HepG2 (cell line): ENCODE results near the gene FBXL12. TPM values are rescaled to one million over a fixed set of nuclear protein-coding genes. Genes with fewer than 3 reads are reported as not detected.

Source experiments
- BCLAF1 ChIP-seq: fragments of 450-650 bp; IDR thresholded peaks from 2 replicates; pipeline ENCODE4 v1.6.1; 2017; ENCODE audit warnings: mild to moderate bottlenecking
- CREB1 ChIP-seq, 2 experiments: fragments of 450-650 bp in 1 of 2; IDR thresholded peaks; 2 replicates each; pipeline ENCODE4 v1.6.1; 2016 to 2017; ENCODE audit warnings: control low read depth in 1 of 2, mild to moderate bottlenecking in 1 of 2, missing compliant biosample characterization in 1 of 2, missing genetic modification characterization in 1 of 2
- ETV5 ChIP-seq: IDR thresholded peaks from 2 replicates; pipeline ENCODE4 v1.6.1; 2018; ENCODE audit warnings: missing biosample characterization, missing genetic modification reagents, inconsistent platforms, borderline replicate concordance
- KDM4B ChIP-seq: sonication (generic); formaldehyde crosslinking; IDR thresholded peaks from 2 replicates; pipeline ENCODE4 v1.4.0; 2020; ENCODE audit warnings: missing genetic modification reagents
- NCOA5 ChIP-seq: sonication (generic); formaldehyde crosslinking; IDR thresholded peaks from 2 replicates; pipeline ENCODE4 v1.4.0; 2020; ENCODE audit warnings: missing genetic modification reagents
- RERE ChIP-seq: IDR thresholded peaks from 2 replicates; pipeline ENCODE4 v1.6.1; 2016; ENCODE audit warnings: low read depth, missing genetic modification reagents, missing compliant biosample characterization
- SP5 ChIP-seq: IDR thresholded peaks from 2 replicates; pipeline ENCODE4 v1.6.1; 2016; ENCODE audit warnings: low read depth, borderline replicate concordance
- TP53 ChIP-seq: sonication (generic); formaldehyde crosslinking; conservative IDR thresholded peaks from 2 replicates; pipeline ENCODE4 v1.4.0; 2020; ENCODE audit warnings: missing genetic modification reagents
- ZNF12 ChIP-seq: sonication (generic); formaldehyde crosslinking; IDR thresholded peaks from 2 replicates; pipeline ENCODE4 v1.5.0; 2020; ENCODE audit warnings: missing genetic modification reagents
- ZNF180 ChIP-seq: sonication (generic); formaldehyde crosslinking; IDR thresholded peaks from 2 replicates; pipeline ENCODE4 v1.4.0; 2020; ENCODE audit warnings: low read depth, missing genetic modification reagents, borderline replicate concordance
- ZNF414 ChIP-seq: sonication (generic); formaldehyde crosslinking; IDR thresholded peaks from 2 replicates; pipeline ENCODE4 v1.5.0; 2020; ENCODE audit warnings: missing genetic modification reagents
- ZNF460 ChIP-seq: sonication (generic); formaldehyde crosslinking; IDR thresholded peaks from 2 replicates; pipeline ENCODE4 v1.5.1; 2020; ENCODE audit warnings: missing genetic modification reagents, mild to moderate bottlenecking, borderline replicate concordance
- ZNF530 ChIP-seq: sonication (generic); formaldehyde crosslinking; IDR thresholded peaks from 2 replicates; pipeline ENCODE4 v1.5.0; 2020; ENCODE audit warnings: low read depth, mild to moderate bottlenecking, missing genetic modification reagents
- ZNF589 ChIP-seq: sonication (generic); formaldehyde crosslinking; conservative IDR thresholded peaks from 2 replicates; pipeline ENCODE4 v1.8.0; 2022; ENCODE audit warnings: mild to moderate bottlenecking, moderate library complexity, missing genetic modification reagents
- ZNF687 ChIP-seq: sonication (generic); formaldehyde crosslinking; IDR thresholded peaks from 2 replicates; pipeline ENCODE4 v1.5.1; 2020; ENCODE audit warnings: mild to moderate bottlenecking, missing genetic modification reagents, moderate library complexity
- ZNF772 ChIP-seq: sonication (generic); formaldehyde crosslinking; IDR thresholded peaks from 2 replicates; pipeline ENCODE4 v1.5.0; 2020; ENCODE audit warnings: mild to moderate bottlenecking, missing genetic modification reagents
- polyA plus RNA-seq, 8 experiments: library from polyadenylated mRNA; depleted of rRNA in 3 of 8; stranded (reverse) in 7 of 8; unstranded in 1 of 8; fragments of >200 nt; fragmentation: Illumina TruSeq in 4 of 8; extraction: Trizol in 4 of 8; gene quantifications; 2 replicates each; pipeline versions ENCODE4 v1.2.1 to v1.2.3, GENCODE V29; 2011 to 2016; ENCODE audit warnings: low read depth in 4 of 8, missing spikeins in 1 of 8, mixed read lengths in 1 of 8; ENCODE audit not compliant: insufficient read depth in 1 of 8
- total RNA-seq, 5 experiments: library from RNA; depleted of rRNA; stranded (reverse); fragments of >200 nt; fragmentation: Illumina TruSeq; extraction: Trizol; gene quantifications; 2 replicates each; pipeline ENCODE4 v1.2.3, GENCODE V29; 2016; ENCODE audit warnings: low read depth in 1 of 5

The FBXL12 gene
- total and polyA plus RNA-seq, 2 of the 13 experiments (the other 11 are each of a cell fraction or from before 2014, with no cell fraction given): 20.4 to 23.1 TPM

- TF ChIP-seq ZNF687 (peak; percentile 72), NCOA5 (CRISPR knock-in tag) (no peak), BCLAF1 (no peak), ZNF12 (CRISPR knock-in tag) (no peak), ZNF772 (CRISPR knock-in tag) (no peak), TP53 (CRISPR knock-in tag) (no peak), ZNF589 (no peak), CREB1 (IDR thresholded peaks at IDR 0.05) (peak; percentile 82), CREB1 (CRISPR knock-in tag; IDR thresholded peaks at IDR 0.05) (peak; percentile 79), RERE (CRISPR knock-in tag) (no peak), SP5 (no peak; the same call in 1 of the 2 replicates), KDM4B (CRISPR knock-in tag) (no peak), ZNF414 (CRISPR knock-in tag) (no peak), ZNF180 (CRISPR knock-in tag) (no peak), ZNF460 (CRISPR knock-in tag) (no peak), ETV5 (CRISPR knock-in tag) (no peak), ZNF530 (CRISPR knock-in tag) (no peak)
Measured at GRCh38 chr19:9834726-9835506, 16.0 kb upstream of the FBXL12 start, which contains the start of gene PIN1 (continued).
